Erythroblast (primary cell): Measurements from ENCODE around the gene ANK2.

Source experiments
- DNase-seq, 2 experiments: peaks; one replicate each; lab custom pipeline; 2025; lab: John Stamatoyannopoulos, UW
- GATA1 ChIP-seq: IDR thresholded peaks from 2 replicates; pipeline ENCODE4 v1.6.1; 2011; ENCODE audit warnings: low read depth, mild to moderate bottlenecking, control low read depth, low read length, moderate library complexity
- POLR2A ChIP-seq: IDR thresholded peaks from 2 replicates; pipeline ENCODE4 v1.6.1; 2011; ENCODE audit warnings: mild to moderate bottlenecking, low read length

ANK2 gene

DNA sequence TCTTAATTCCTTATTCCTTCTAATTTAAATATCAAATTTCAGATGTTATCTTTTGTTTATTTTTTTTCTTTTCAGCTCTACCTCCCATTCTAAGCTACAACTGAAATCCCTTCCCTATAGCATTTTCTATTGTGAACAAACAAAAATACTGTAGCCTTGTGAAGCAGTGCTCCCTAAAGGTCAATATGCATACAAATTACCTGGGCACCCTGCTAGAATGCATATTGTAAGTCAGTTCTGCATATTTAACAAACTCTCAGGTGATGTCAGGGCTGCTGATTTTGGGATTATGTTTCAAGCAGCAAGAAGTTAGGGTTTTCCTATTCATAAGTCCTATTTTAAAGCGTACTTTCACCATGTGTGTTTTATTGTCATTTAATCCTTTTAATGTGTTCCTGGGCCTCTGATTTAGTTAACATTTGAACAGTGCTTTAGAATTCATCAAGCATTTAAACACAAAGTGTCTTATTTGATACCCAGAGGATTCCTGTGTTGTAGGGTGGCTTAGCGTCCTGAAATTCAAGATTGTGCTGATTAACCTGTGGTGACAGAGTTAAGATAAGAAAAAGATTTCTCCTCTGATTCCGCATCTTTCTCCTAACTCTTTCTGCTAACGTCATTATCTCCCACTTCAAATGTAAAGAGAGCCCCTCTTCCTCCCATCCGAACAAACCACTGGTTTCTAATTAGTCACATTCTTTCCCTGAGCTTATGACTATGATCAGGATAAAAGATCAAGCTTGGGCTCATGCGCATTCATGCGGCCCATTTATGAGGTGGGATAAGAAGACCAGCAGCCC is 221.3 kb downstream of the ANK2 start:
- no peak for TF ChIP-seq GATA1
- TF ChIP-seq POLR2A: no peak
- no peak for DNase-seq

DNA sequence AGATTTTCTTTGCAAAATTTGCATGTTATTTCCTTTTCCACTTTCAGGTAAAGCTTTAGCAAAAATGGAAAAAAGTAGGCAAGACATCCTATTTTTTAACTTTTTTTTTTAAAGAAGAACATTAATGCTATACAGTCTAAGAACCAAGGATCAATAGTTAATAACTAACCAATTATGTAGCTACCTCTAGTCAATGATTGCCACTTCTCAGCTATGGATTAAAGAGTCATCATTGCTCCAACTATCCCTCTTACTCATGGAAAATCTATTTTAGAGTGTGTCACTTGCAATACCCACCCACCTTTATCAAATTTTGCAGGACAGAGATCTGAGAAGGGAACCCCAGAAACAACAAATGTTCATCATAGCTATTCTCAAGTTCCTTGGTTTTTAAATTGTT is 223.1 kb downstream of the ANK2 start:
- DNase-seq: no peak
- TF ChIP-seq GATA1 (no peak), POLR2A (no peak)

GRCh38 chr4:113273721-113274220 is 224.3 kb downstream of the ANK2 start:
- no peak for DNase-seq
- TF ChIP-seq POLR2A (no peak), GATA1 (no peak)

GRCh38 chr4:113276464-113277170 is 227.2 kb downstream of the ANK2 start:
- no peak for DNase-seq

GRCh38 chr4:113278324-113278934 is 229.0 kb downstream of the ANK2 start:
- DNase-seq: peak; percentile 54 to 75

More at GRCh38 chr4:113276464-113277170, 227.2 kb downstream of the ANK2 start:
- TF ChIP-seq POLR2A (no peak), GATA1 (no peak)

GRCh38 chr4:113285501-113285900 is 236.0 kb downstream of the ANK2 start:
- DNase-seq: no peak
- no peak for TF ChIP-seq POLR2A
- no peak for TF ChIP-seq GATA1

More at GRCh38 chr4:113278324-113278934, 229.0 kb downstream of the ANK2 start:
- TF ChIP-seq GATA1 (no peak), POLR2A (no peak)

- DNase-seq: no peak
Measured at GRCh38 chr4:113288257-113288656, 238.8 kb downstream of the ANK2 start.

DNA sequence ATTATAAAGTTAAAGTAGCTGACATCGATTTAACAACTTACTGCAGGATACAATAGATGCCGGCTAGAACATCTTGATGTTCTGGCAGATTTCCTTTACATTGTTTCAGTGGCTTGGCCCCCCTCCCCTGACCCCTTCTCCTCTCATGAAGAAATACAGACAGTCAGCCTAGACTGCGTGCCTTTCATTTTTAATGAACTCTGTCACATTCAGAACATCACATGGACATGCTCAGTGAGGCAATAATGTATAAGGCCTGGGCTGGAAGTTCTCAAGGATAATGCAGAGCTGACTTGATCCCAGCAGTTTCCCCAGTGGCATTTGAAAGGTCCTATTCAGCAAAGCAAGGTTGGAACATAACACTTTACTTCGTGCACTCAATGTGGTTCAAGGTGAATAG is 239.2 kb downstream of the ANK2 start:
- TF ChIP-seq POLR2A: no peak
- no peak for TF ChIP-seq GATA1
- no peak for DNase-seq

More at GRCh38 chr4:113288257-113288656, 238.8 kb downstream of the ANK2 start:
- TF ChIP-seq GATA1 (no peak), POLR2A (no peak)

- no peak for DNase-seq
- no peak for TF ChIP-seq POLR2A
- no peak for TF ChIP-seq GATA1
Measured at GRCh38 chr4:113289766-113290165, 240.3 kb downstream of the ANK2 start.

DNA sequence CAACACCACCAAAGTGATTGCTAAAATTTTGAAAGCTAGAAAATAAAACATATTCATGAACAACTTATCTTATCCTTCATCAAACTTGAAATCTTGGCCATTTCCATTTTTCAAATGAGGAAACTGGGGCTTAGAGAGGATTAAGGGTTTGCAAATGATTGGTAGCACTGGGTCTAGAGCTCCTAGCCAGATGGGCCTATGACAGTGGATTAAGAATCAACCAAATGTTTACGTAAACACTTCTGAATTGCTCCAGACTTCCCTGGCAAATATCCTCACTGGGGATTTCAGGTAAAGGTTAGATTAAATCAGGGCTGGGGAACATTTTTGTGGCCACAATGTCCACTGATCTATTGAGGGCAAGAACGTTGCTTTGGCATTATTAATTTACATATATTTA is 241.2 kb downstream of the ANK2 start:
- DNase-seq: no peak
- TF ChIP-seq GATA1 (no peak), POLR2A (no peak)

- no peak for DNase-seq
- no peak for TF ChIP-seq POLR2A
- no peak for TF ChIP-seq GATA1
Measured at GRCh38 chr4:113292371-113293042, 243.1 kb downstream of the ANK2 start.

DNA sequence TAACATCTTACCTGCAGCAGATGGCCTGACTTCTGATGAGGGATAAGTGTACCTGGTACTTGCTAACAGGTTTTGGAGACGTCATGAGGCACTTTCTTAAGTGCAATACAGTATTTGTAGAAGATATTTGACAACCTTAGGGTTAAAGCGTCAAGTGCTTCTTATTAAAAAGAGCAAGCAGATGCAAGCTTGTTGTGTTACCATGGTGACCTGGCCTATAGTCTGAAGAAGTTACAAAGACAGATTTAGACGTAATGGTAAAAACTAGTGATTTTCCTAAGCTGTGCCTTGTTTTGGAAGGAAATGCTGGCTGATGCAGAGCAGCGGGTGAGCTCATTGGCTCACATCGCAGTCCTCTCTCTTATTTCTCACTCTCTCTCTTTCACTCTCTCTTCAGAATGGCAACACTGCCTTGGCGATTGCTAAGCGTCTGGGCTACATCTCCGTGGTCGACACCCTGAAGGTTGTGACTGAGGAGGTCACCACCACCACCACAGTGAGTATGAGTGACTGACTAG is 243.6 kb downstream of the ANK2 start:
- no peak for DNase-seq
- TF ChIP-seq GATA1 (no peak), POLR2A (no peak)

- no peak for DNase-seq
- TF ChIP-seq POLR2A (no peak), GATA1 (no peak)
Measured at GRCh38 chr4:113293674-113294073, 244.2 kb downstream of the ANK2 start.
